Effector memory CD8-positive, alpha-beta T cell (primary cell): ENCODE measurements around the gene PDIA6.
"Not testable (repeated sequence)": the region's sequence is repeated elsewhere in the genome, so short reads cannot be mapped to it uniquely, and the experiment has no call there.

Experiments used
- ATAC-seq: fragments of 150-1000 bp; cut with Tn5 transposase; replicated peaks from 2 replicates; pipeline ENCODE4 v1.10.0; 2021; ENCODE audit warnings: mild to moderate bottlenecking, moderate library complexity
- DNase-seq, 3 experiments: peaks; one replicate each; pipeline ENCODE4 v3.0.0; 2021
- H3K27ac Mint-ChIP-seq, 2 donors: one replicate each; pipeline ENCODE4 v1.8.0; 2022; ENCODE audit warnings: mild to moderate bottlenecking in 2 of 2, mixed read lengths in 2 of 2, moderate library complexity in 2 of 2
- H3K27me3 Mint-ChIP-seq, 2 donors: one replicate each; pipeline ENCODE4 v1.8.0; 2022; ENCODE audit warnings: mixed read lengths in 2 of 2
- H3K36me3 Mint-ChIP-seq: one replicate; pipeline ENCODE4 v1.8.0; 2022; ENCODE audit warnings: mild to moderate bottlenecking, moderate library complexity, mixed read lengths; ENCODE audit not compliant: insufficient read depth
- H3K4me1 Mint-ChIP-seq, 2 donors: one replicate each; pipeline ENCODE4 v1.8.0; 2022; ENCODE audit warnings: low read depth in 2 of 2, mixed read lengths in 2 of 2
- H3K4me3 Mint-ChIP-seq, 2 donors: one replicate each; pipeline ENCODE4 v1.8.0; 2022; ENCODE audit warnings: mild to moderate bottlenecking in 2 of 2, mixed read lengths in 2 of 2, moderate library complexity in 2 of 2
- H3K9me3 Mint-ChIP-seq, 2 donors: one replicate each; pipeline ENCODE4 v1.8.0; 2022; ENCODE audit warnings: mixed read lengths in 2 of 2

PDIA6 gene

DNA sequence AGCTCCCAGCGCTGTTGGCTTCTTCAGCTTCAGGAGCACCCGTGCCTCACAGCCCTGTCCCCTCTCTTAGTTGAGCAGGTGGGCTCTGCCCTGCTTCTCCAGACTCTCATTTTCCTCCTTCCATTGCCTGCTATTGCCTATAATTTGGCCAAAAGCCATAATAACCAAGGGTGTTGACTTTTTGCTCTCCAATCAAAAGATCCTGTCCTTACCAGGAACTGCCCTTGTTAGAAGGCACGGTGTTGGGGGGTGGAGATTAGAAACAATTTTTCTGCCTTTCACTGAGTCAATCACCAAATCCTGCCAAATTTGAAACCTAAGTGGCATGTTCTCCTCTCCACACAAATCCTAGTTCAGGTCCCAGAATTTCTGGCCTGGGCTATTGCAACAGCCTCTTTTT lies 16.7 kb upstream of the PDIA6 start:
- ATAC-seq: no peak
- Mint-ChIP-seq H3K27ac (no peak overlapping the region), H3K27me3 (peaks cover 53 to 83% of the 10 kb centered on the region in 2 donors), H3K4me1 (peaks cover 0 to 5% of the 10 kb centered on the region in 2 donors), H3K36me3 (no peaks in the 10 kb centered on the region), H3K4me3 (no peak overlapping the region), H3K9me3 (no peaks in the 10 kb centered on the region)
- DNase-seq: no peak

GRCh38 chr2:10828346-10828745 lies 15.8 kb upstream of the PDIA6 start:
- Mint-ChIP-seq H3K4me1 (peaks cover 0 to 5% of the 10 kb centered on the region in 2 donors), H3K27ac (no peak overlapping the region), H3K4me3 (no peak overlapping the region), H3K9me3 (no peaks in the 10 kb centered on the region), H3K36me3 (no peaks in the 10 kb centered on the region), H3K27me3 (peaks cover 57 to 89% of the 10 kb centered on the region in 2 donors)
- ATAC-seq (no peak), DNase-seq (no peak)

- DNase-seq (no peak), ATAC-seq (no peak)
- Mint-ChIP-seq H3K36me3 (no peaks in the 10 kb centered on the region), H3K4me1 (no peaks in the 10 kb centered on the region), H3K27ac (no peak overlapping the region), H3K27me3 (peaks cover 49 to 79% of the 10 kb centered on the region in 2 donors), H3K4me3 (no peak overlapping the region), H3K9me3 (no peaks in the 10 kb centered on the region)
Observed at GRCh38 chr2:10826625-10827024, 14.0 kb upstream of the PDIA6 start.

- H3K36me3 Mint-ChIP-seq: no peaks in the 10 kb centered on the region
- DNase-seq (no peak), ATAC-seq (no peak)
- H3K9me3 Mint-ChIP-seq: no peaks in the 10 kb centered on the region
- no peak overlapping the region for H3K27ac Mint-ChIP-seq
- peaks cover 46 to 78% of the 10 kb centered on the region in 2 donors for H3K27me3 Mint-ChIP-seq
- H3K4me1 Mint-ChIP-seq: no peaks in the 10 kb centered on the region
- no peak overlapping the region for H3K4me3 Mint-ChIP-seq
Observed at GRCh38 chr2:10826026-10826425, 13.4 kb upstream of the PDIA6 start.

DNA sequence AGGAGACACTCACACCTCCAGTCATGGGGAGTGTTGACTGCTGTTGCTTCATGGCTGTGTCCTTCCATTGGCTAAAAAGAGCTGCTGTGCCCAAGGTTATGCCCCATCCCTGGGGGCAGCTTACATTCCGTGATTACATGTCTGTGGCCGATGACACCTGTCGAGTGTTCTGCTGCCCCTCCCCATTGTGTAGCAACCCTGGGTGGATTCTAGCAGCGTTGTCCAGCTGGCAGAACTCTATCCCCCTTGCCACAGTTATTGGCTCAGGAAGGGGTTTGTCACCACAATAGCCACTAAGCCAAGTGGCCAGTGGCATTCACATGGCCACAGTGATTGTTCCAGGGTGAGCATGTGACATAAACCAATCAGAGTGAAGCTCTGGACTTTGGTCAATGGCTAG lies 11.6 kb upstream of the PDIA6 start:
- H3K36me3 Mint-ChIP-seq: no peaks in the 10 kb centered on the region
- H3K4me3 Mint-ChIP-seq: no peak overlapping the region
- no peaks in the 10 kb centered on the region for H3K4me1 Mint-ChIP-seq
- ATAC-seq: no peak
- H3K9me3 Mint-ChIP-seq: no peaks in the 10 kb centered on the region
- peaks cover 49 to 78% of the 10 kb centered on the region in 2 donors for H3K27me3 Mint-ChIP-seq
- DNase-seq: no peak
- no peak overlapping the region for H3K27ac Mint-ChIP-seq

- H3K4me1 Mint-ChIP-seq: no peaks in the 10 kb centered on the region
- H3K4me3 Mint-ChIP-seq: no peak overlapping the region
- H3K27me3 Mint-ChIP-seq: peaks cover 45 to 72% of the 10 kb centered on the region in 2 donors
- H3K27ac Mint-ChIP-seq: no peak overlapping the region
- no peaks in the 10 kb centered on the region for H3K36me3 Mint-ChIP-seq
- no peak for DNase-seq
- H3K9me3 Mint-ChIP-seq: no peaks in the 10 kb centered on the region
- no peak for ATAC-seq
Observed at GRCh38 chr2:10820978-10821695, 8.6 kb upstream of the PDIA6 start.

DNA sequence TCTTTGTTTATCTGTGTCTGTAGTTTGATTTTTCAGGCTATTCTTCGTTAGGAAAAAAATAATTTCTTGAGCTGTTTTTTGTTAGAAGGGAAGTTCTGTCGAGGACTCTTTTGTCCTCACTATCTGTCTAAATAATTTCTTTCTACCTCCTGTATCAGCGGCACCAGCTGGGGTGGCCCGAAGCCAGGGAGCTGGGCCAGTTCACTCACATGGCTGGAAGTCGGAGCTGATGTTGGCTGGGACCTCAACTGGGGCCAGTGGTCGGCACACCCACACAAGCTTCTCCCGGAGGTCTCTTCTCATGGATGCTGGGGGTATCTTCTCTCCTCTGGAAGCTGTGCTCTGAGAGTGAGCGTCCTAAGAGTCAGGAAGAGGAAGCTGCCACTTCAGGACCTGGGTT lies 8.0 kb upstream of the PDIA6 start:
- Mint-ChIP-seq H3K27me3 (peaks cover 39 to 66% of the 10 kb centered on the region in 2 donors), H3K4me1 (no peaks in the 10 kb centered on the region), H3K4me3 (no peak overlapping the region), H3K36me3 (no peaks in the 10 kb centered on the region), H3K9me3 (no peaks in the 10 kb centered on the region), H3K27ac (no peak overlapping the region)
- DNase-seq: no peak
- no peak for ATAC-seq

- H3K4me1 Mint-ChIP-seq: no peaks in the 10 kb centered on the region
- DNase-seq: no peak
- H3K27ac Mint-ChIP-seq: no peak overlapping the region
- no peak for ATAC-seq
- H3K9me3 Mint-ChIP-seq: no peaks in the 10 kb centered on the region
- H3K4me3 Mint-ChIP-seq: no peak overlapping the region
- peaks cover 32 to 59% of the 10 kb centered on the region in 2 donors for H3K27me3 Mint-ChIP-seq
- H3K36me3 Mint-ChIP-seq: no peaks in the 10 kb centered on the region
Observed at GRCh38 chr2:10819714-10820314, 7.2 kb upstream of the PDIA6 start.

DNA sequence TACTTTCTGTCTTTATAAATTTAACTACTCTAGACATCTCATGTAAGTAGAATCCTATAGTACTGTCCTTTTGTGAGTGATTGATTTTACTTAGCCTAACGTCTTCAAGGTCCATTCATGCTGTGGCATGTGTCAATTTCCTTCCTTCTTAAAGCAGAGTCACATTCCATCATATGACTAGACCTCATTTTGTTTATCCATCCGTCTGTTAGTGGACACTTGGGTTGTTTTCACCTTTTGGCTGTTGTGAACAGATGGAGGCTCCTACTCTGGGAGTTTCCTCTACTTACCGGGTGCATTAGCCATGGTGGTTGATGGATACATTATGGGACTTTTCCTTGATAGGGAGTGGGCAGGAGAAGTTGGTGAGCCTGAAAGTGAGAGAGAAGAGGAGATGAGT lies 6.4 kb upstream of the PDIA6 start:
- DNase-seq: no peak
- Mint-ChIP-seq H3K9me3 (no peaks in the 10 kb centered on the region), H3K27ac (no peak overlapping the region), H3K36me3 (no peaks in the 10 kb centered on the region), H3K4me1 (no peaks in the 10 kb centered on the region), H3K27me3 (peaks cover 28 to 50% of the 10 kb centered on the region in 2 donors), H3K4me3 (no peak overlapping the region)
- ATAC-seq: no peak

GRCh38 chr2:10818305-10818704 lies 5.7 kb upstream of the PDIA6 start:
- not testable (repeated sequence) for H3K4me1 Mint-ChIP-seq, ATAC-seq, H3K27ac Mint-ChIP-seq, DNase-seq, H3K4me3 Mint-ChIP-seq, H3K36me3 Mint-ChIP-seq, H3K9me3 Mint-ChIP-seq
- peaks cover 26 to 44% of the 10 kb centered on the region in 2 donors for H3K27me3 Mint-ChIP-seq

DNA sequence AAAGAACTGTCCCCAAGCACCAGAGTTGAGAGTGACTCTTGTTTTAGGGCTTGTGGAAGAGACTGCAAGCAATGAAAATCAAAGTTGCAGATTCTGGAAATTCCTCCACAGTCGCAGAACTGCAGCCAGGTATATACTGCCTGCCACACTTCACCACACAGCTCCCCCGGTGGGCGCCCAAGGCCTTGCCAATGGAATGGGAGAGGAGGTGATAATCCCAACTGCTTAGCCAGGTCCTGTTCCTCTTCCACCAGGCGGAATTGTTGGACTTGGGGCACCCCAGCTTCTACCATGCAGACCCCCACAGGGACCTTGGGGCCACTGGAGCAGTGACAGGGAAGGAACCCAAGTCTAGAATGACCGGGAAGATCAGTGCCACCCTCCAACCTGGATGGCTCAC lies 4.8 kb upstream of the PDIA6 start:
- Mint-ChIP-seq H3K4me3 (no peak overlapping the region), H3K27ac (no peak overlapping the region), H3K4me1 (no peaks in the 10 kb centered on the region), H3K36me3 (peaks cover 4% of the 10 kb centered on the region), H3K27me3 (peaks cover 26 to 37% of the 10 kb centered on the region in 2 donors), H3K9me3 (no peaks in the 10 kb centered on the region)
- DNase-seq (no peak), ATAC-seq (no peak)

- DNase-seq (no peak), ATAC-seq (no peak)
- Mint-ChIP-seq H3K27me3 (peaks cover 9 to 19% of the 10 kb centered on the region in 2 donors), H3K4me3 (peak overlapping the region; percentile 9 to 90), H3K27ac (no peak overlapping the region), H3K4me1 (peaks cover 18 to 19% of the 10 kb centered on the region in 2 donors), H3K9me3 (no peaks in the 10 kb centered on the region), H3K36me3 (peaks cover 16% of the 10 kb centered on the region)
Observed at GRCh38 chr2:10814571-10815331, 2.2 kb upstream of the PDIA6 start.

DNA sequence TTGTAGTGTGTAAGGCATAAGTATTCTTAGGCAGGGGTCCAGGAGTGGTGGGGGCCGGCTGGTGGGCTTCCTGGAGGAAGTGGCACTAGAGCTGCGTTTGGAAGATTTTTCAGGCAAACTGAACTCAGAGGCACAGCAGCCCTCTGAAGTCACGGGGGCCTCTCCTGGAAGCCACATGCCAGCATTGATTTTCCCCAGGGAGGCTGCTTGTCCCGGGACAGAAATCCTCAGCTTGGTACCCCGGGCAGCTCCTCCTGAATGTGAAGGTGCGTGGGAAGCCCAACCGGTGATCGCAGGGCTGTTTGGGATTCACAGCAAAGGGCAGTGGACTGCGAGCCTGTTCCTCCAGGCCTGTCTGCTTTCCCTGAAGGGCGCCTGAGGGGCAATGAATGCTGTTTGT lies 1.6 kb upstream of the PDIA6 start:
- peak overlapping the region; percentile 9 to 90 for H3K4me3 Mint-ChIP-seq
- DNase-seq: no peak
- no peaks in the 10 kb centered on the region for H3K9me3 Mint-ChIP-seq
- no peak for ATAC-seq
- peaks cover 18 to 22% of the 10 kb centered on the region in 2 donors for H3K4me1 Mint-ChIP-seq
- peaks cover 16% of the 10 kb centered on the region for H3K36me3 Mint-ChIP-seq
- H3K27ac Mint-ChIP-seq: no peak overlapping the region
- peaks cover 5 to 13% of the 10 kb centered on the region in 2 donors for H3K27me3 Mint-ChIP-seq
